OCI-LY1 (cell line): Measurements from ENCODE around the gene NCOA5.

Experiments
- H2AFZ ChIP-seq: fragments of 200-600 bp; sonication (generic), shearing (Covaris generic); 2 replicates; pipeline ENCODE4 v1.6.0; 2014; ENCODE audit warnings: antibody characterized with exemption, mild to moderate bottlenecking, low read length
- H3F3A ChIP-seq: fragments of 200-600 bp; sonication (generic), shearing (Covaris generic); 2 replicates; pipeline ENCODE4 v1.6.0; 2014; ENCODE audit warnings: mild to moderate bottlenecking, antibody characterized with exemption, low read length, moderate library complexity; ENCODE audit not compliant: insufficient read depth
- H3K27ac ChIP-seq: fragments of 200-600 bp; sonication (generic); 2 replicates; pipeline ENCODE4 v1.5.1; 2014; ENCODE audit warnings: low read length, mixed run types, mild to moderate bottlenecking, low read depth; ENCODE audit not compliant: poor library complexity, severe bottlenecking
- H3K27me3 ChIP-seq: fragments of 200-600 bp; sonication (generic); 2 replicates; pipeline ENCODE4 v1.6.0; 2014; ENCODE audit warnings: antibody characterized with exemption, mild to moderate bottlenecking, low read length, moderate library complexity; ENCODE audit not compliant: insufficient read depth
- H3K36me3 ChIP-seq: fragments of 200-600 bp; sonication (generic); 2 replicates; pipeline ENCODE4 v1.6.1; 2014; ENCODE audit warnings: mild to moderate bottlenecking, antibody characterized with exemption, low read length, moderate library complexity, mixed read lengths; ENCODE audit not compliant: insufficient read depth
- H3K4me1 ChIP-seq: fragments of 200-600 bp; sonication (generic); 2 replicates; pipeline ENCODE4 v1.5.1; 2014; ENCODE audit warnings: mild to moderate bottlenecking, low read length, moderate library complexity; ENCODE audit not compliant: insufficient read depth, severe bottlenecking
- H3K4me2 ChIP-seq: fragments of 200-600 bp; sonication (generic), shearing (Covaris generic); 2 replicates; pipeline ENCODE4 v1.6.1; 2014; ENCODE audit warnings: low read length
- H3K4me3 ChIP-seq: fragments of 200-600 bp; sonication (generic); 2 replicates; pipeline ENCODE4 v1.5.1; 2014; ENCODE audit warnings: low read length, low read depth, mild to moderate bottlenecking, mixed read lengths; ENCODE audit not compliant: poor library complexity, severe bottlenecking
- H3K79me2 ChIP-seq: fragments of 200-600 bp; shearing (Covaris generic); 2 replicates; pipeline ENCODE4 v1.6.1; 2016; ENCODE audit warnings: mixed run types, low read length, mixed read lengths; ENCODE audit not compliant: insufficient read depth
- H3K9ac ChIP-seq: fragments of 200-600 bp; sonication (generic), shearing (Covaris generic); 2 replicates; pipeline ENCODE4 v1.6.1; 2014; ENCODE audit warnings: mild to moderate bottlenecking, low read length, mixed read lengths
- H3K9me2 ChIP-seq: fragments of 200-600 bp; sonication (generic), shearing (Covaris generic); 2 replicates; pipeline ENCODE4 v1.6.1; 2014; ENCODE audit warnings: low read depth, mild to moderate bottlenecking, low read length, mixed read lengths
- H3K9me3 ChIP-seq: fragments of 200-600 bp; shearing (Covaris generic); 2 replicates; pipeline ENCODE4 v1.6.1; 2014; ENCODE audit warnings: low read length, mixed read lengths
- H4K20me1 ChIP-seq: fragments of 200-600 bp; sonication (generic), shearing (Covaris generic); 2 replicates; pipeline ENCODE4 v1.6.0; 2016; ENCODE audit warnings: mild to moderate bottlenecking, low read length; ENCODE audit not compliant: insufficient read depth
- CTCF ChIP-seq: fragments of 200-600 bp; sonication (generic), shearing (Covaris generic); IDR thresholded peaks from 2 replicates; pipeline ENCODE4 v1.5.1; 2017; ENCODE audit warnings: mild to moderate bottlenecking, antibody characterized with exemption, low read length, moderate library complexity, mixed read lengths
- EZH2 ChIP-seq: fragments of 200-600 bp; sonication (generic), shearing (Covaris generic); IDR thresholded peaks from 2 replicates; pipeline ENCODE4 v1.8.0; 2017; ENCODE audit warnings: borderline replicate concordance, mixed run types, mild to moderate bottlenecking, antibody characterized with exemption, low read length, moderate library complexity, mixed read lengths

NCOA5 gene

GRCh38 chr20:46129955-46130481, 40.3 kb upstream of the NCOA5 start:
- Histone ChIP-seq H3K27me3 (no peaks in the 10 kb centered on the region), H4K20me1 (no peaks in the 10 kb centered on the region), H3K27ac (no peak overlapping the region), H2AFZ (no peak overlapping the region), H3K9me3 (no peaks in the 10 kb centered on the region), H3K79me2 (no peaks in the 10 kb centered on the region), H3K4me2 (no peak overlapping the region), H3K9me2 (no peaks in the 10 kb centered on the region), H3K4me3 (no peak overlapping the region), H3K4me1 (no peaks in the 10 kb centered on the region), H3K9ac (no peak overlapping the region), H3K36me3 (peaks cover 24% of the 10 kb centered on the region), H3F3A (no peaks in the 10 kb centered on the region)
- no peak for TF ChIP-seq EZH2
- TF ChIP-seq CTCF, result no peak

- Histone ChIP-seq H3K27me3 (no peaks in the 10 kb centered on the region), H4K20me1 (no peaks in the 10 kb centered on the region), H3K9me3 (no peaks in the 10 kb centered on the region), H3K4me1 (no peaks in the 10 kb centered on the region), H3K79me2 (no peaks in the 10 kb centered on the region), H3K27ac (no peak overlapping the region), H3K9me2 (no peaks in the 10 kb centered on the region), H3F3A (no peaks in the 10 kb centered on the region), H3K4me2 (no peak overlapping the region), H3K9ac (no peak overlapping the region), H2AFZ (no peak overlapping the region), H3K36me3 (peaks cover 34% of the 10 kb centered on the region), H3K4me3 (no peak overlapping the region)
- TF ChIP-seq CTCF (peak; percentile 64), EZH2 (no peak)
Observed at GRCh38 chr20:46128310-46129151, 38.8 kb upstream of the NCOA5 start.

GRCh38 chr20:46127396-46128010, 37.7 kb upstream of the NCOA5 start:
- no peak overlapping the region for H3K4me3 ChIP-seq
- no peaks in the 10 kb centered on the region for H4K20me1 ChIP-seq
- H3K27me3 ChIP-seq, result no peaks in the 10 kb centered on the region
- no peaks in the 10 kb centered on the region for H3K4me1 ChIP-seq
- H3K27ac ChIP-seq, result no peak overlapping the region
- H2AFZ ChIP-seq, result no peak overlapping the region
- H3K79me2 ChIP-seq, result no peaks in the 10 kb centered on the region
- TF ChIP-seq CTCF (no peak), EZH2 (no peak)
- peaks cover 44% of the 10 kb centered on the region for H3K36me3 ChIP-seq
- no peaks in the 10 kb centered on the region for H3K9me3 ChIP-seq
- no peaks in the 10 kb centered on the region for H3F3A ChIP-seq
- no peak overlapping the region for H3K9ac ChIP-seq
- H3K9me2 ChIP-seq, result no peaks in the 10 kb centered on the region
- H3K4me2 ChIP-seq, result no peak overlapping the region
